GM19324 (cell line): Measurements from ENCODE around the gene PCK2.

Experiments used
- ATAC-seq: cut with Tn5 transposase; IDR thresholded peaks from one replicate; pipeline ENCODE4 v1.9.1; 2021; ENCODE audit warnings: mild to moderate bottlenecking, moderate library complexity; ENCODE audit not compliant: unreplicated experiment, low FRiP score

The PCK2 gene

GRCh38 chr14:24149302-24149969, 55.3 kb downstream of the PCK2 start:
- no peak for ATAC-seq

- ATAC-seq: no peak
Measured at GRCh38 chr14:24150061-24150460, 56.0 kb downstream of the PCK2 start.

- no peak for ATAC-seq
Measured at GRCh38 chr14:24150567-24150966, 56.5 kb downstream of the PCK2 start.

GRCh38 chr14:24150993-24151392, 56.9 kb downstream of the PCK2 start:
- no peak for ATAC-seq

GRCh38 chr14:24151404-24152080, 57.4 kb downstream of the PCK2 start:
- ATAC-seq: no peak
